H1 (cell line): ENCODE results near the gene GTF3C5. TPM values are rescaled to one million over a fixed set of nuclear protein-coding genes. Genes with fewer than 3 reads are reported as not detected.
A peak's percentile ranks its signal among the peaks of the same experiment; 100 is the strongest.

Experiments used
- CTCF ChIA-PET: fragments of 300-600 bp; sonication (Branson Sonifier 250); formaldehyde crosslinking; loops from one replicate; lab custom pipeline; 2021; ENCODE audit not compliant: partially characterized antibody; lab: Charles Lee
- POLR2A ChIA-PET: fragments of 300-600 bp; sonication (Branson Sonifier 250); formaldehyde crosslinking; loops from one replicate; lab custom pipeline; 2021; ENCODE audit warnings: inconsistent platforms; ENCODE audit not compliant: partially characterized antibody; lab: Charles Lee
- DNase-seq, 2 experiments: peaks; one replicate each; pipeline versions ENCODE4 v3.0.0 to v3.0.0-alpha.2; 2010 to 2022; ENCODE audit warnings: low spot score in 2 of 2, low read depth in 1 of 2, mixed read lengths in 1 of 2
- FAIRE-seq: peaks from 2 replicates; lab custom pipeline; 2011; peaks lifted over from hg19 to GRCh38; lab: Jason Lieb, UNC
- H2AFZ ChIP-seq: 2 replicates; pipeline ENCODE4 v1.8.1; 2012; ENCODE audit warnings: low read length, inconsistent platforms
- H2AK5ac ChIP-seq: 2 replicates; pipeline ENCODE4 v1.6.1; 2013; ENCODE audit warnings: low read depth, low read length
- H2BK120ac ChIP-seq: replicated peaks from 2 replicates; pipeline ENCODE3; 2013; ENCODE audit warnings: low read depth, low read length, inconsistent platforms
- H2BK12ac ChIP-seq: 2 replicates; pipeline ENCODE4 v1.6.1; 2013; ENCODE audit warnings: low read depth, low read length
- H2BK15ac ChIP-seq: 2 replicates; pipeline ENCODE4 v1.6.1; 2013; ENCODE audit warnings: low read length
- H2BK20ac ChIP-seq: 2 replicates; pipeline ENCODE4 v1.6.1; 2013; ENCODE audit warnings: low read length
- H2BK5ac ChIP-seq: 2 replicates; pipeline ENCODE4 v1.6.1; 2013; ENCODE audit warnings: low read depth, low read length
- H3K14ac ChIP-seq: 2 replicates; pipeline ENCODE4 v1.6.1; 2013; ENCODE audit warnings: inconsistent platforms; ENCODE audit not compliant: insufficient read length
- H3K18ac ChIP-seq: 2 replicates; pipeline ENCODE4 v1.6.1; 2013; ENCODE audit warnings: low read length; ENCODE audit errors: extremely low read depth
- H3K23ac ChIP-seq: 2 replicates; pipeline ENCODE4 v1.6.1; 2013; ENCODE audit warnings: inconsistent platforms; ENCODE audit not compliant: insufficient read length
- H3K23me2 ChIP-seq: 2 replicates; pipeline ENCODE4 v1.6.1; 2013; ENCODE audit warnings: low read depth, low read length
- H3K27ac ChIP-seq: 2 replicates; pipeline ENCODE4 v1.6.1; 2011; ENCODE audit warnings: low read depth, low read length, inconsistent platforms
- H3K27me3 ChIP-seq, 4 experiments: replicated peaks in 1 of 4; 1 replicate in 1 of 4; 2 replicates in 3 of 4; pipeline versions ENCODE4 v1.6.1 to v1.8.1; 2011 to 2013; ENCODE audit warnings: low read length in 3 of 4, mild to moderate bottlenecking in 3 of 4, inconsistent platforms in 2 of 4, mixed read lengths in 2 of 4, moderate library complexity in 1 of 4; ENCODE audit not compliant: control insufficient read depth in 3 of 4, insufficient read depth in 3 of 4; ENCODE audit errors: extremely low read depth in 1 of 4
- H3K36me3 ChIP-seq, 4 experiments: 2 replicates each; pipeline versions ENCODE4 v1.6.1 to v1.8.1; 2011 to 2013; ENCODE audit warnings: mild to moderate bottlenecking in 4 of 4, low read length in 3 of 4, moderate library complexity in 2 of 4, control low read depth in 1 of 4, inconsistent platforms in 1 of 4; ENCODE audit not compliant: insufficient read depth in 4 of 4, control insufficient read depth in 2 of 4
- H3K4ac ChIP-seq: replicated peaks from 2 replicates; pipeline ENCODE3; 2013; ENCODE audit warnings: low read length, low read depth, mixed read lengths, inconsistent platforms; ENCODE audit not compliant: insufficient read length
- H3K4me1 ChIP-seq, 4 experiments: replicated peaks in 1 of 4; 1 replicate in 1 of 4; 2 replicates in 3 of 4; pipeline versions ENCODE4 v1.6.1 to v1.8.1; 2011 to 2013; ENCODE audit warnings: low read length in 3 of 4, inconsistent platforms in 2 of 4, mixed read lengths in 1 of 4; ENCODE audit not compliant: insufficient read depth in 4 of 4, control insufficient read depth in 3 of 4
- H3K4me2 ChIP-seq, 2 experiments: 2 replicates each; pipeline versions ENCODE4 v1.6.1 to v1.8.1; 2011 to 2013; ENCODE audit warnings: low read depth in 2 of 2, low read length in 2 of 2, control low read depth in 1 of 2, inconsistent platforms in 1 of 2, mild to moderate bottlenecking in 1 of 2; ENCODE audit not compliant: insufficient read depth in 1 of 2
- H3K4me3 ChIP-seq, 4 experiments: fragments of 200-600, 300-600 bp in 1 of 4; sonication (generic), shearing (Covaris generic), sonication (Bioruptor Twin) in 1 of 4; 2 replicates each; pipeline versions ENCODE4 v1.5.1 to v1.8.1; 2011 to 2016; ENCODE audit warnings: low read length in 4 of 4, low read depth in 3 of 4, control low read depth in 2 of 4, inconsistent platforms in 2 of 4, mild to moderate bottlenecking in 2 of 4, mixed read lengths in 1 of 4, moderate library complexity in 1 of 4; ENCODE audit not compliant: insufficient read depth in 2 of 4; ENCODE audit errors: extremely low read depth in 1 of 4
- H3K56ac ChIP-seq: replicated peaks from 2 replicates; pipeline ENCODE3; 2013; ENCODE audit warnings: low read depth, mild to moderate bottlenecking, mixed read lengths, low read length, inconsistent platforms; ENCODE audit not compliant: insufficient read length
- H3K79me1 ChIP-seq: 2 replicates; pipeline ENCODE4 v1.6.1; 2013; ENCODE audit warnings: low read depth, low read length, control low read depth
- H3K79me2 ChIP-seq, 2 experiments: 2 replicates each; pipeline versions ENCODE4 v1.6.1 to v1.8.1; 2012 to 2013; ENCODE audit warnings: low read length in 2 of 2, mild to moderate bottlenecking in 2 of 2, inconsistent platforms in 1 of 2; ENCODE audit not compliant: insufficient read depth in 2 of 2, control insufficient read depth in 1 of 2
- H3K9ac ChIP-seq, 4 experiments: replicated peaks in 1 of 4; 1 replicate in 1 of 4; 2 replicates in 3 of 4; pipeline versions ENCODE4 v1.6.1 to v1.8.1; 2011 to 2013; ENCODE audit warnings: low read depth in 3 of 4, low read length in 3 of 4, control low read depth in 2 of 4, mild to moderate bottlenecking in 2 of 4, moderate library complexity in 2 of 4, inconsistent platforms in 1 of 4; ENCODE audit errors: extremely low read depth in 1 of 4
- H3K9me3 ChIP-seq, 2 experiments: 2 replicates each; pipeline versions ENCODE4 v1.6.1 to v1.8.1; 2012 to 2013; ENCODE audit warnings: mild to moderate bottlenecking in 2 of 2, moderate library complexity in 2 of 2, control low read depth in 1 of 2, inconsistent platforms in 1 of 2, low read depth in 1 of 2, low read length in 1 of 2, mixed read lengths in 1 of 2; ENCODE audit not compliant: insufficient read depth in 2 of 2
- H4K20me1 ChIP-seq, 2 experiments: replicated peaks in 1 of 2; 2 replicates each; pipeline versions ENCODE3 to v1.8.1; 2011 to 2013; ENCODE audit warnings: inconsistent platforms in 2 of 2, low read length in 2 of 2, mild to moderate bottlenecking in 1 of 2; ENCODE audit not compliant: insufficient read depth in 2 of 2, control insufficient read depth in 1 of 2
- H4K5ac ChIP-seq: 2 replicates; pipeline ENCODE4 v1.6.1; 2013; ENCODE audit warnings: low read length, low read depth, mixed read lengths, inconsistent platforms; ENCODE audit not compliant: insufficient read length
- H4K8ac ChIP-seq: 2 replicates; pipeline ENCODE4 v1.8.0; 2013; ENCODE audit warnings: mild to moderate bottlenecking, moderate library complexity, low read length, inconsistent platforms; ENCODE audit not compliant: insufficient read depth; ENCODE audit errors: extremely low read depth
- H4K91ac ChIP-seq: replicated peaks from 2 replicates; pipeline ENCODE3; 2013; ENCODE audit warnings: low read length, mixed read lengths, inconsistent platforms; ENCODE audit not compliant: insufficient read length
- BRCA1 ChIP-seq: IDR thresholded peaks from 2 replicates; pipeline ENCODE4 v1.6.1; 2012; ENCODE audit warnings: low read depth, low read length, improper control_type of control experiment
- CHD2 ChIP-seq: IDR thresholded peaks from 2 replicates; pipeline ENCODE4 v1.6.1; 2012; ENCODE audit warnings: low read length, improper control_type of control experiment
- KDM5A ChIP-seq: fragments of 200-600 bp; IDR thresholded peaks from 2 replicates; pipeline ENCODE4 v1.7.1; 2012; ENCODE audit warnings: mild to moderate bottlenecking, low read length, inconsistent platforms, mixed read lengths
- NANOG ChIP-seq: IDR thresholded peaks from 2 replicates; pipeline ENCODE4 v1.6.1; 2011; ENCODE audit warnings: low read length, low read depth, mild to moderate bottlenecking, inconsistent platforms; ENCODE audit not compliant: insufficient read depth, poor library complexity, severe bottlenecking
- PHF8 ChIP-seq: fragments of 200-600 bp; sonication (generic); conservative IDR thresholded peaks from 2 replicates; pipeline ENCODE4 v1.7.1; 2012; ENCODE audit warnings: low read depth, mild to moderate bottlenecking, inconsistent platforms, low read length, moderate library complexity
- POLR2AphosphoS5 ChIP-seq: IDR thresholded peaks from 2 replicates; pipeline ENCODE4 v1.6.1; 2011; ENCODE audit warnings: low read depth, low read length
- TEAD4 ChIP-seq: IDR thresholded peaks from 2 replicates; pipeline ENCODE4 v1.6.1; 2012; ENCODE audit warnings: low read depth, low read length, inconsistent platforms, mixed read lengths
- WGBS, 2 experiments: shearing (Covaris generic) in 1 of 2; methylation state at CpG; one replicate each; pipeline versions ENCODE4 v1.1.6 to v1.1.7; 2013 to 2015; ENCODE audit warnings: low lambda C conversion rate in 2 of 2, mixed read lengths in 2 of 2, inconsistent platforms in 1 of 2, low coverage in 1 of 2, missing lambda C conversion rate in 1 of 2; ENCODE audit not compliant: insufficient replicate concordance in 2 of 2, insufficient coverage in 1 of 2, insufficient read length in 1 of 2; ENCODE audit errors: extremely low coverage in 1 of 2, missing lambda C conversion rate in 1 of 2; 5-methylcytosine and 5-hydroxymethylcytosine counted together
- polyA plus RNA-seq, 7 experiments: library from polyadenylated mRNA; depleted of rRNA in 3 of 7; stranded (reverse) in 5 of 7; unstranded in 2 of 7; fragments of >200 nt in 5 of 7; fragments of 200-250 nt in 2 of 7; gene quantifications; 1 replicate in 5 of 7; 2 replicates in 1 of 7; 4 replicates in 1 of 7; pipeline versions ENCODE4 v1.2.1 to v1.2.3, GENCODE V29; 2011 to 2013; ENCODE audit warnings: missing spikeins in 2 of 7, mixed read lengths in 2 of 7
- total RNA-seq: library from RNA; stranded (reverse); fragmentation: NEBNext Ultra II Directional; extraction: Animal tissue kit (Norgen Biotek cat#: 25700); gene quantifications from 2 replicates; pipeline ENCODE4 v1.2.1, GENCODE V29; 2021

GTF3C5 gene
- total and polyA plus RNA-seq, 2 of the 8 experiments (the other 6 are each of a cell fraction or from before 2014, with no cell fraction given) = 78.7 to 87.1 TPM

DNA sequence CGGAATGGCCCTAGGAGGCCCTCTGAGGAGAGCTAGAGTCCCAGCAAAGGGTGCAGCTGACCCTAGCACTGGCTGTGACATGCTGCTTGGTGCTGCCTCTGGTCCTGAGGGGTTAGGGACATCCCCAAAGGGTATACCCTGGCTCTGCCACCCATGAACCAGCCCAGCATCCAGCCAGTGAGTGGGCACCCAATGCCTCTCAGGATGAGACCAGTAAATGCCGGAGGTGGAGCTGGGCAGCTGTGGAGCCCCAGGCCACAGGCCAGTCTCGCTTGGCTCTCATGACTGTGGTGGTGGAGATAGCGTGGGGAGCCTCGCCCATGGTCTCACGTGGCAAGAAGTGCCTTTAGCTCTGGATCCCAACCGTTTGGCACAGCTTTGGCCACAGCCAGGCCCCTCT, 27.3 kb downstream of the GTF3C5 start:
- Histone ChIP-seq H3K9ac (no peak overlapping the region), H3K56ac (no peak overlapping the region), H2BK12ac (no peak overlapping the region), H3K4ac (no peak overlapping the region), H3K27me3 (no peaks in the 10 kb centered on the region), H2BK15ac (no peak overlapping the region), H4K8ac (peak overlapping the region; percentile 23; the same call in 1 of the 2 replicates), H2BK20ac (no peak overlapping the region), H3K4me2 (no peak overlapping the region), H3K9me3 (no peaks in the 10 kb centered on the region), H3K23ac (no peak overlapping the region), H3K27ac (no peak overlapping the region), H4K91ac (no peak overlapping the region), H3K79me2 (no peaks in the 10 kb centered on the region), H2AFZ (no peak overlapping the region), H3K36me3 (peaks cover 15 to 34% (median 28%) of the 10 kb centered on the region in 4 experiments; a peak in 7 of 8 replicates), H4K5ac (no peak overlapping the region), H2AK5ac (no peak overlapping the region), H3K23me2 (no peaks in the 10 kb centered on the region), H3K18ac (no peak overlapping the region), H2BK120ac (no peak overlapping the region), H3K4me1 (peaks cover 6 to 23% (median 13%) of the 10 kb centered on the region in 4 experiments), H3K4me3 (no peak overlapping the region), H3K79me1 (0 out of 2 replicates have a peak, but pooled peaks cover 2% of the 10 kb centered on the region), H4K20me1 (peaks cover 0 to 6% of the 10 kb centered on the region in 2 experiments), H3K14ac (no peak overlapping the region), H2BK5ac (no peak overlapping the region)
- ChIA-PET CTCF (interaction anchor here (0.5 to 1.8 kb wide), 6 partner anchors 10 to 129 kb away, joined by 3 to 7 read pairs (median 4); no protein-coding TSS in a partner anchor), POLR2A (interaction anchor here (1.0 to 1.3 kb wide), 2 partner anchors 9 to 24 kb away, joined by 3 read pairs; no protein-coding TSS in a partner anchor)
- no peak for DNase-seq
- WGBS, 2 experiments = 80% methylated on average over 7 of the region's 7 CpGs; no CpG with 5 or more reads in 1 of the 2 experiments
- FAIRE-seq = no peak
- TF ChIP-seq NANOG (no peak), POLR2AphosphoS5 (no peak), KDM5A (no peak), CHD2 (no peak), TEAD4 (no peak), PHF8 (no peak), BRCA1 (no peak)
